ENCODE measurements around the gene NELL1.

- TF ChIP-seq CTCF (IDR thresholded peaks at IDR 0.05), result no peak
- no peak for TF ChIP-seq EZH2phosphoT487 (IDR thresholded peaks at IDR 0.05; ENCODE audit: borderline replicate concordance, low read depth)
- TF ChIP-seq RCOR1 (IDR thresholded peaks at IDR 0.05; ENCODE audit: low read length), result no peak
- TF ChIP-seq RAD21 (IDR thresholded peaks at IDR 0.05; ENCODE audit: low read length), result no peak
- TF ChIP-seq MAX (IDR thresholded peaks at IDR 0.05; ENCODE audit: low read depth), result no peak
Observed at GRCh38 chr11:21195995-21196394, 526.6 kb downstream of the NELL1 start.
